Measurements from ENCODE around the gene UBR4.
A peak's percentile ranks its signal among the peaks of the same experiment; 100 is the strongest.

Gene UBR4

GRCh38 chr1:19032701-19033514, 177.2 kb downstream of the UBR4 start:
- H3K27ac Mint-ChIP-seq, result no peak overlapping the region

GRCh38 chr1:19032413-19032695, 177.7 kb downstream of the UBR4 start:
- peaks cover 6% of the 10 kb centered on the region for H3K4me1 Mint-ChIP-seq
- no peak overlapping the region for H3K4me3 Mint-ChIP-seq
- no peak for ATAC-seq
- H3K36me3 Mint-ChIP-seq, result no peaks in the 10 kb centered on the region
- no peaks in the 10 kb centered on the region for H3K9me3 Mint-ChIP-seq
- no peak overlapping the region for H3K27ac Mint-ChIP-seq
- no peak for DNase-seq (ENCODE audit: low spot score in 2 of 2)

More at GRCh38 chr1:19032701-19033514, 177.2 kb downstream of the UBR4 start:
- DNase-seq (ENCODE audit: low spot score in 2 of 2), result no peak
- Mint-ChIP-seq H3K36me3 (no peaks in the 10 kb centered on the region), H3K4me3 (no peak overlapping the region), H3K9me3 (no peaks in the 10 kb centered on the region), H3K4me1 (peaks cover 2% of the 10 kb centered on the region)
- no peak for ATAC-seq

GRCh38 chr1:19029191-19030085, 180.6 kb downstream of the UBR4 start:
- peaks cover 6% of the 10 kb centered on the region for H3K4me1 Mint-ChIP-seq
- no peak overlapping the region for H3K4me3 Mint-ChIP-seq
- H3K9me3 Mint-ChIP-seq, result peaks cover under 1% of the 10 kb centered on the region
- no peak overlapping the region for H3K27ac Mint-ChIP-seq
- no peaks in the 10 kb centered on the region for H3K36me3 Mint-ChIP-seq
- ATAC-seq (peak; percentile 46), DNase-seq (ENCODE audit: low spot score in 2 of 2) (no peak)

- ATAC-seq (no peak), DNase-seq (ENCODE audit: low spot score in 2 of 2) (no peak)
- H3K36me3 Mint-ChIP-seq, result no peaks in the 10 kb centered on the region
- peaks cover 5% of the 10 kb centered on the region for H3K9me3 Mint-ChIP-seq
- H3K4me1 Mint-ChIP-seq, result peaks cover 6% of the 10 kb centered on the region
- no peak overlapping the region for H3K27ac Mint-ChIP-seq
- no peak overlapping the region for H3K4me3 Mint-ChIP-seq
Observed at GRCh38 chr1:19028546-19029129, 181.4 kb downstream of the UBR4 start.

- Mint-ChIP-seq H3K4me3 (no peak overlapping the region), H3K9me3 (peaks cover 5% of the 10 kb centered on the region), H3K27ac (no peak overlapping the region), H3K4me1 (peaks cover 6% of the 10 kb centered on the region), H3K36me3 (no peaks in the 10 kb centered on the region)
- no peak for DNase-seq (ENCODE audit: low spot score in 2 of 2)
- peak; percentile 43 for ATAC-seq
Observed at GRCh38 chr1:19028110-19028509, 182.0 kb downstream of the UBR4 start.

Data from stimulated activated effector memory CD8-positive, alpha-beta T cell treated with anti-CD3 and anti-CD28 coated beads, Interleukin-12 subunit alpha, Interleukin-12 subunit beta, amount 100 ng/mL, for 72 hours (primary cell).